Measurements from ENCODE around the gene EFL1.

EFL1 gene

GRCh38 chr15:82146576-82146975, 116.0 kb downstream of the EFL1 start:
- no peak for FAIRE-seq

DNA sequence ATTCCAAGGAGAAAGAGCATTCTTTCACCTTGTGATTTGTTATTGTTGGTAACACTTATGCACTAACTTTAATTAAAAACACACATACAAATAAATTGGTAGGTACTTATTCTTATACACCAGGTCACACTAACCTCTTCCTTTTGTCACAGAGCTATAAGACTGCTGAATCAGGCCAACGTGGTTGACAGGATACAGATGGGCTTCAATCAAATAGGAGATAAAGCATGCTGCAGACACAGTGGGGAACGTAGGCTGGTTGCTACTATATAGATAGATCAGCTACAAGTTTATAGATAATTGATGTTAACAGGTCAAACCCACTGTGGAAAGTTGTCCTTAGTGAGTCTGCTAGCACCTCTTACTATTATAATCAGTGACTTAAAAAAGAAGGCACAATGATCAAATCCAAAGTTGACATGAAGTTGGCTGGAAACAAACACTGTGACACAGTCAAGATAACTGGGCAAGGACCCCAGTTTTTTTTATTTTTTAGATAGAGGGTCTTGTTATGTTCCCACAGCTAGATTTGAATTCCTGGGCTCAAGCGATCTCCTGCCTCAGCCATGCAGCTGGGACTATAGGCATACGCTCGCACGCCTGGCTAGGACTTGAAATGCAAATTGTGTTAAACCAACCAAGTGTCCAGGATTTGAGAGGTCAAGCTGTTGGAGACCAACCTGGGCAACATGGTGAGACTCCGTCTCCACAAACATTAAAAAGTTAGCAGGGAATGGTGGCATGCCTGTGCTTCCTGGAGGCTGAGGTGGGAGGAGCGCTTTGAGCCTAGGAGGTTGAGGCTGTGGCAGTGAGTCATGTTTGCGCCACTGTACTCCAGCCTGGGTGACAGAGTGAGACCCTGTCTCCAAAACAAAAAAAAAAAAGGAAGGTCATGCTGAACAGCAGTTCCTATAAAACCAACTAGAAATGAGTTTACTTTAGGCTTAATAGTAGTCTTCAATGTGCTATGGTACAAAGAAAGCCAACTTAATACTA, 118.8 kb downstream of the EFL1 start:
- FAIRE-seq, result no peak

DNA sequence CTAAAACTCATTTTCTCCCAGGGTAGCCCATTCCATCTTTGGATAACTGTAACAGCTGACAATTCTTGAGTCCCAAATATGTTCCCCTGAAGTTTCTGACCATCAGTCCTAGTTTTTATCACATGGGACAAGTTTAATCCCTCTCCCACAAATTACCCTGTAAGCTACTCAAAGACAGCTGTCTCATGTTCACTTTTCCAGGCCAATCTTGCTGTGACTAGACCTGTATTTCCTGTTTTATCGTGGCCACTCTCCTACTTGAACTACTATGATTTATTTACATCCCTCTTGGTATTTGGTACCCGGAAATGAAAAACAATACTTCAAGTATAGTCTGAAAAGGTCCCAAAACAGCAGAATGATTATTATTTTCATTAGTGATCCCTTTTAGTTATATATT, 121.6 kb downstream of the EFL1 start:
- no peak for FAIRE-seq

GRCh38 chr15:82139823-82140268, 122.7 kb downstream of the EFL1 start:
- peak; percentile 87 for FAIRE-seq

DNA sequence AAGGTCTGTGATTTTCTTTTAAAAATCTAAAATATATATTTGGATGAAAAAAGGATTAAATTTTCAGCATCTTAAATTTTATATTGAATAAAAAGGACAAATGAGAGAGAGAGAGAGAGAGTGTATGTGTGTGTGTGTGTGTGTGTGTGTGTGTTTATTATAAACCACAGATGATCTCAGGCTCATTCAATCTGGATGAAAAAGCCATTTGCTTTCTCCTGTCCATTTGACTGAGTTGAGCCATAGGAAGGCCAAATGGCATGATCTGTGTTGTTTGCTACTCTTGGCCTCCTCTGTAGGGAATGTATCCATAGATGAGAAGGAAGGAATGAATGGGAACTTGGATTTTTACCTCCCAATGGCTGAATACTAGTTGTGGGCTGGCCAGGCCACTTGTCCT, 124.2 kb downstream of the EFL1 start:
- FAIRE-seq, result no peak

- FAIRE-seq, result no peak
Observed at GRCh38 chr15:82137261-82137660, 125.3 kb downstream of the EFL1 start.

- FAIRE-seq, result no peak
Observed at GRCh38 chr15:82136120-82136519, 126.4 kb downstream of the EFL1 start.

GRCh38 chr15:82135638-82136037, 126.9 kb downstream of the EFL1 start:
- no peak for FAIRE-seq

- no peak for FAIRE-seq
Observed at GRCh38 chr15:82134461-82134860, 128.1 kb downstream of the EFL1 start.

GRCh38 chr15:82133251-82133650, 129.3 kb downstream of the EFL1 start:
- no peak for FAIRE-seq

GRCh38 chr15:82132742-82133141, 129.8 kb downstream of the EFL1 start:
- FAIRE-seq, result no peak

- no peak for FAIRE-seq
Observed at GRCh38 chr15:82132096-82132495, 130.4 kb downstream of the EFL1 start.

DNA sequence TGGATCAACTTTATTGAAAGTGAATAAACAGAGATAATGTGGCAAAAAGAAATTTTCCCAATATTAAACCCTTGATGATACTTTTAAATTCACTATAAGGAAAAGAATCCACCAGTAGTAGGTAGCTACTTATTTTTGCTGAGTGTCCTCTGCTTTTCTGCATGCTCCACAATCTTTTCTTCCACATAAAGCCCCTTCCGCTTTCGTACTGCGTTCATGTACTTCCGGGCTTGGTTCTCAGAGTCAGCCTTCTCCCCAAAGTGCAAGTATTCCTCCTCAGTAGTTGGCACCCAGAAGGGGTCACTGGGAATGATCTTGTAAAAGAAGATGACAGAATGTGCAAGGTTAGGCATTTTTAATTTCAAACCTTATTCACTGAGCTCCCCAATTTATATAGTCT, 132.3 kb downstream of the EFL1 start:
- no peak for FAIRE-seq

- FAIRE-seq, result no peak
Observed at GRCh38 chr15:82129761-82130160, 132.8 kb downstream of the EFL1 start.

DNA sequence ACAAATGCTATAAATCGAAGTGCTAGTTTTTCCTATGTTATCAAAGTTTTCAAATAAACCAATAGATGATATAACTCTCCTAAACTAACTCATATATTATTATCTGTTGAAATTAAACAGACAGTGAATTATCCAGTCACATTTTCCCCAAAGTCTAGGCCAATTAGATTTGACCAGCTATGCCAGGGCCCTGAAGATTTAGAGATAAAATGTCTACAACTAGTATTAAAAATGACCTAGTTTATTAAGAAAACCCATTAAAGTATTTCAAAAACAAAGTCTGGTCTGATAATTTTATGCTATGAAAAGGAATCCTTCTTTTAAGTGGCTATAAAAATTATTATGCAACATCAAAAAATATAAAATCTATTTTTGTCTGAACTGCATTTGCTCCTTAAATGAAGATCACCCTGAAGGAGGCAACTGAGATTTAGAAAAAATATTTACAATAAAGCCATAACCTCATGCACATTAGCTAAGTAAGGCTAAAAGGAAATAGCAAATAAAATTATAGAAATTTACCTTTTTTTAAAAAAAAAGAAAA, 133.3 kb downstream of the EFL1 start:
- no peak for FAIRE-seq

DNA sequence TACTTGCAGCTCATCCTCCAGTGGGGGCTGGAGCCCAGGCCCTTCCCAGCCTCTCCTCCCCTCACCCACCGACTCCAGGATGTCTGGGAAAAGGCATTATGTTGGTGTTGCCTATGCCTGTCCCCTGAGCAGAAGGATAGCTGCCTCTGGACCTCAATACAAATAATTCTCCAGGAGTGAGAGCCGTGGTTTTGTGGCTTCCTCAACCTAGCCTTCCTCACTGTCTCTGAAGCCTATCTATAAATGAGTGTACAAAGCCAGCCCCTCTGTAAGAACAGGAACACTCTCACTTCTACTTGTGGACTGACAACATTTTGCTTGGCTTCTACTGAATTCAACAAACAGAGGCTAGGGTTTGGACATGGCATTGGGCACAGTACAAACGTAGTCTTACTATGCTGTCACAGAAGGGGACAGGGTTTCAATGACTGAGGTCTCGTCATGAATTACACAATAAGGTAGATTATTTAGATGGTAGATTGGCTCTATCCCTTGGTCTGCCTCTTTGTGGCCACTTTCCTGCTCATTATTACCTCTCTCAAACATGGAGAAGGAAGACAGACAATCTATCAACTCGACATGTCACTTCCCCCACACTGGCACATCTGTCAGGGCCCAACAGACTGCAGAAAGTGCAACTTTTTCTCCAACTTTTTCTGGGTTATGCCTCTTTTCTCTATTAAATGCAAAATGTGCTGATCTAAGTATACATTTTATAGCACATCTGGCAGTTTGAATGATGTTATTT, 134.0 kb downstream of the EFL1 start:
- FAIRE-seq, result no peak

GRCh38 chr15:82127581-82127980, 135.0 kb downstream of the EFL1 start:
- FAIRE-seq, result no peak

GRCh38 chr15:82126346-82126745, 136.2 kb downstream of the EFL1 start:
- FAIRE-seq, result no peak

- no peak for FAIRE-seq
Observed at GRCh38 chr15:82124331-82125263, 137.9 kb downstream of the EFL1 start.

DNA sequence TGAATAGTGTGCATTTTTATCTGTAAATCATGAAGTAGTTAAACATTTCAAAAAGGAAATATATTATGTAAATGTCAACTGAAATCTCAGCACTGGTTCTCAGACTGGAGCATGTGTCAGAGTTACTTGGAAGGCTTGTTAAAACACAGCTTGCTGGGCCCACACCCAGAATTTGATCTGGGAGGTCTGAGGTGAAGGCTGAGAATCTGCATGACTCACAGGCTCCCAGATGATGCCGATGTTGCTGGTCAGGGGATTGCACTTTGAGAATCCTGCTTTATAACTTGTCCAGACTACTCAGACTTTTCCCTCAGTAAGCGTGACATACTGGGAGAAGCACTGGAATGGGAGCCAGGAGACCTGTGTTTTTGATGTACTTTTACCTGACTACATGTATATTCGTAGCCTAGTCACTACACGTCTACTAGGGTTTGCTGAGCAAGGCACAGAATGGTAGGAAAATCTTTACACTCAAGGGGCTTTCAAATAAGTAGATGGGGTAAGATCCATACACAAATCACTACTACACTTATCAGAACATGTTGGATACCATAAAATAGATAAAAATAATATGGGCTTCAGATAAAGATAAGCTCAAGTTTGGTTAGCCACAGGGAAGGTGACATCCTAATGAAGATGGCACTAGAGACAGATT, 139.7 kb downstream of the EFL1 start:
- no peak for FAIRE-seq

- no peak for FAIRE-seq
Observed at GRCh38 chr15:82118040-82118439, 144.5 kb downstream of the EFL1 start.

GRCh38 chr15:82117296-82117695, 145.2 kb downstream of the EFL1 start:
- FAIRE-seq, result no peak
